RWPE1 (cell line): Measurements from ENCODE around the gene PANK3.
"Not testable (repeated sequence)": the region's sequence is repeated elsewhere in the genome, so short reads cannot be mapped to it uniquely, and the experiment has no call there.

Source experiments
- CTCF ChIA-PET: fragments of 350-600 bp; sonication (Branson Sonifier 250); formaldehyde crosslinking; extraction: SDS; loops from one replicate; lab custom pipeline; 2021; lab: Yijun Ruan, JAX
- POLR2A ChIA-PET: fragments of 400-600 bp; formaldehyde crosslinking; extraction: SDS; loops from one replicate; lab custom pipeline; 2020; ENCODE audit warnings: antibody characterized with exemption; ENCODE audit not compliant: low non-redundant PET; lab: Yijun Ruan, JAX
- DNase-seq: peaks from one replicate; pipeline ENCODE4 v3.0.0; 2012; ENCODE audit warnings: low spot score
- H3K27ac ChIP-seq: fragments of 450-650 bp; 2 replicates; pipeline ENCODE4 v1.5.1; 2017
- TF ChIP-seq, protein P1 (sequence below): fragments of 450-650 bp; conservative IDR thresholded peaks from 2 replicates; pipeline ENCODE4 v1.5.1; 2017; ENCODE audit warnings: low read depth, mild to moderate bottlenecking

PANK3 gene

DNA sequence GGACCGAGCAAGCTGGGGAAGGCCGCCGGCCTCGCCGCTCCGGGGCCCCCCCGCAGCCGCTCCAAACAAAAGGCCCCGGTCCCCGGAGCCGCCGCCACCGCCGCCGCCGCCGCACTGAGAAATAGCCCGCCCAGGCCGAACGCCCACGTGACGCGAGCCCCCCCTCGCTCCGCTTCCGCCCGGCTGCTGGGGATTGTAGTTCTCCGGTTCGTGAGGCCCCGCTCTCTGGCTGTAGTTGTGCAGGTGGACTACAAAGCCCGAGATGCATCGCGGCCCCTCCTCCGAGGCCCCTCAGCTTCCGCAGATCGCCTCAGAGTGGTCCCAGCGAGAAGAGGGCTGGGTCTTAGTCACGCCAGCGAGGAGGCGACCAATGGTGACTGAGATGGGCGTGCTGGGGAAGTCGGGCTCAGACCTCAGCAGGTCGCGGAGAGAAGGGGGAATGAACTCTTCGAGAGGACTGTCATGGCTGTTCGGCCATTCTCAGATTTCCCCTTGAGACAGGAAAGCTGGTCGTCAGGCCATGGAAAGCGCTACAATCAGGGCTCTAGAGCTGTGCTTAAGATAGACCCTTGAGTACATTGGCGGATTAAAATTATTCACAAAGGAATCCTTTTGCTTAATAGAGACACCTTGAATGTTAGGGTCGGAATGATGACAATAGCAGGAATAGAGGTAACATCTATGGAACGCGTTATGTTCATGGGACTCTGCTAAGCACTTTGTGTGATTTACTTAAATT is 489 bp upstream of the PANK3 start:
- TF ChIP-seq, protein P1, sequence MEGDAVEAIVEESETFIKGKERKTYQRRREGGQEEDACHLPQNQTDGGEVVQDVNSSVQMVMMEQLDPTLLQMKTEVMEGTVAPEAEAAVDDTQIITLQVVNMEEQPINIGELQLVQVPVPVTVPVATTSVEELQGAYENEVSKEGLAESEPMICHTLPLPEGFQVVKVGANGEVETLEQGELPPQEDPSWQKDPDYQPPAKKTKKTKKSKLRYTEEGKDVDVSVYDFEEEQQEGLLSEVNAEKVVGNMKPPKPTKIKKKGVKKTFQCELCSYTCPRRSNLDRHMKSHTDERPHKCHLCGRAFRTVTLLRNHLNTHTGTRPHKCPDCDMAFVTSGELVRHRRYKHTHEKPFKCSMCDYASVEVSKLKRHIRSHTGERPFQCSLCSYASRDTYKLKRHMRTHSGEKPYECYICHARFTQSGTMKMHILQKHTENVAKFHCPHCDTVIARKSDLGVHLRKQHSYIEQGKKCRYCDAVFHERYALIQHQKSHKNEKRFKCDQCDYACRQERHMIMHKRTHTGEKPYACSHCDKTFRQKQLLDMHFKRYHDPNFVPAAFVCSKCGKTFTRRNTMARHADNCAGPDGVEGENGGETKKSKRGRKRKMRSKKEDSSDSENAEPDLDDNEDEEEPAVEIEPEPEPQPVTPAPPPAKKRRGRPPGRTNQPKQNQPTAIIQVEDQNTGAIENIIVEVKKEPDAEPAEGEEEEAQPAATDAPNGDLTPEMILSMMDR, result no peak
- ChIA-PET POLR2A (interaction anchor here (0.5 to 1.0 kb wide), 6 partner anchors 18 to 1188 kb away, joined by 3 to 5 read pairs (median 4); no protein-coding TSS in a partner anchor), CTCF (interaction anchor here (1.1 kb wide), 1 partner anchor 94 kb away, joined by 4 read pairs; the partner anchor contains the start of gene RARS1)
- DNase-seq, result peak; percentile 100
- H3K27ac ChIP-seq, result peak overlapping the region; percentile 97

DNA sequence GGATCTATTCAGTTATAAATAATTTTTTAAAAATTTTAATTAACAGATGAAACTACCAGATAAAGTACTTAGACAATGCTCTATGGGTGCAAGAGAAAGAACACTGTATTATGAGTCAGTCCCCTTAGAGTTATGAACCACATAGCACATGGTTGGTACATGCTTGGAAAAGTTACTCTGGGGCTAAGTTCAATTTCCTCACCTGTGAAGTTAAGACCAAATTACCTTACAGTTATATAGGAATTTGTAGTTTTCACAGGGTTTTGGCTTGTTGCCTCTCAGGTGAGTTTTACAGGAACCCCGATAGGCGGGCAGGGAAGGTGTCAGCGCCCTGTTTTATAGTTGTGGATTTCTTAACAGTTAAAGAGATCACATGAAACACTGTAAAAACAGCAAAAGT is 1.2 kb downstream of the PANK3 start:
- POLR2A ChIA-PET, result no interaction called here
- no peak overlapping the region for H3K27ac ChIP-seq
- CTCF ChIA-PET, result no interaction called here
- DNase-seq, result peak; percentile 62
- TF ChIP-seq, protein P1, result no peak

DNA sequence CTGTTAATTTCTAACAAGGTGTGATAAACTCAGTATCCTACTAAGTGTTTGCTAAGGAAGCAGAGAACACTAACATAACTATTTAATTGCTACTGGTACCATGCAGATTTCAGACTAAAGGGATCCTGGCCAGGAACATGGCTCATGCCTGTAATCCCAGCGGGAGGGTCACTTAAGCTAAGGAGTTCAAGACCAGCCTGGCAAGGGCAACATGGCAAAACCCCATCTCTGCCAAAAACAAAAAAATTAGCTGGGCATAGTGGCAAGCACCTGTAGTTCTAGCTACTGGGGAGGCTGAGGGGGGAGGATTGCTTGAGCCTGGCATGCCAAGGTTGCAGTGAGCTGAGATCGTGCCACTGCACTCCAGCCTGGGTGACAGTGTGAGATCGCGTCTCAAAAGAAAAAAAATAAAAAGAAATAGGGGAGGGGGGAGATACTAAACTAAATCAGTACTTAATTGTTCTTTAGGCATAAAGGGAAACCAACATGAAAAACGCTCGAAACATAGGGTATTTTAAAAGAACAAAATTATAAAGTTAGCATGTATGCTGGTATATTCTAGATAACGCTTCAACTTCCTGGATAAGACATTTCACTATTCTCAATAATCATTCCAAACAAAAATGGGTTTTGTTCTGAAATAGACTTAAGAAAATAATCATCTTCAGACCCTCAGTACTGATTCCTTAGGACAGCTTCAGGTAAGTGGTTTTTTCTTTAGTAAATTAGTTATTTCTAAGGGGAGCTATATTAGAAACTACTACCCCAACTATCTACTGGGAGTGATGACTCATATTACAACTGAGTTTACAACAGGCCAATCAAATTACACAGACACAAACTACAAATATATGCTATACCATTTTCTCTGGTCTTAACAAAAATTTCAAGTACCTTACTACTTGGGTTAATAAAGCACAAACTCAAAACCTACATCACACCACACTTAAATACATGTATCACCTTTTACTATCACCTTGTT is 3.5 kb downstream of the PANK3 start:
- TF ChIP-seq, protein P1, result no peak
- ChIA-PET CTCF (interaction anchor here (0.6 kb wide), 2 partner anchors 105 to 1127 kb away, joined by 3 read pairs; no protein-coding TSS in a partner anchor), POLR2A (interaction anchor here (0.6 kb wide), 1 partner anchor 1008 kb away, joined by 5 read pairs; the partner anchor contains the start of gene SPDL1)
- peak overlapping the region; percentile 46; the same call in 1 of the 2 replicates for H3K27ac ChIP-seq
- no peak for DNase-seq

DNA sequence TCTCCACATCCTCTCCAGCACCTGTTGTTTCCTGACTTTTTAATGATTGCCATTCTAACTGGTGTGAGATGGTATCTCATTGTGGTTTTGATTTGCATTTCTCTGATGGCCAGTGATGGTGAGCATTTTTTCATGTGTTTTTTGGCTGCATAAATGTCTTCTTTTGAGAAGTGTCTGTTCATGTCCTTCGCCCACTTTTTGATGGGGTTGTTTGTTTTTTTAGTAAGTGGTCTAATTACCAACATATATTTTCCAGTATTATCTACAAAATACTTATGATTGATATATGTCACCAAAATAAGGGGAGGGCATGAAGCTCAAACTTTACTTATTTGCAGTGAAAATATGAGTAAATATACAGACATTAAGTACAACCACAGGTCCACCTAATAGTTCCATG is 5.0 kb downstream of the PANK3 start:
- ChIA-PET POLR2A (interaction anchor here (0.7 kb wide), 1 partner anchor 48 kb away, joined by 3 read pairs; no protein-coding TSS in a partner anchor), CTCF (interaction anchor here (0.6 to 0.7 kb wide), 2 partner anchors 240 to 284 kb away, joined by 3 read pairs; no protein-coding TSS in a partner anchor)
- not testable (repeated sequence) for H3K27ac ChIP-seq, DNase-seq

DNA sequence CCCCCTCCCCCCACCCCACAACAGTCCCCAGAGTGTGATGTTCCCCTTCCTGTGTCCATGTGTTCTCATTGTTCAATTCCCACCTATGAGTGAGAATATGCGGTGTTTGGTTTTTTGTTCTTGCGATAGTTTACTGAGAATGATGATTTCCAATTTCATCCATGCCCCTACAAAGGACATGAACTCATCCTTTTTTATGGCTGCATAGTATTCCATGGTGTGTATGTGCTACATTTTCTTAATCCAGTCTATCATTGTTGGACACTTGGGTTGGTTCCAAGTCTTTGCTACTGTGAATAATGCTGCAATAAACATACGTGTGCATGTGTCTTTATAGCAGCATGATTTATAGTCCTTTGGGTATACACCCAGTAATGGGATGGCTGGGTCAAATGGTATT is 5.5 kb downstream of the PANK3 start:
- DNase-seq, H3K27ac ChIP-seq, POLR2A ChIA-PET, CTCF ChIA-PET: not testable (repeated sequence)

DNA sequence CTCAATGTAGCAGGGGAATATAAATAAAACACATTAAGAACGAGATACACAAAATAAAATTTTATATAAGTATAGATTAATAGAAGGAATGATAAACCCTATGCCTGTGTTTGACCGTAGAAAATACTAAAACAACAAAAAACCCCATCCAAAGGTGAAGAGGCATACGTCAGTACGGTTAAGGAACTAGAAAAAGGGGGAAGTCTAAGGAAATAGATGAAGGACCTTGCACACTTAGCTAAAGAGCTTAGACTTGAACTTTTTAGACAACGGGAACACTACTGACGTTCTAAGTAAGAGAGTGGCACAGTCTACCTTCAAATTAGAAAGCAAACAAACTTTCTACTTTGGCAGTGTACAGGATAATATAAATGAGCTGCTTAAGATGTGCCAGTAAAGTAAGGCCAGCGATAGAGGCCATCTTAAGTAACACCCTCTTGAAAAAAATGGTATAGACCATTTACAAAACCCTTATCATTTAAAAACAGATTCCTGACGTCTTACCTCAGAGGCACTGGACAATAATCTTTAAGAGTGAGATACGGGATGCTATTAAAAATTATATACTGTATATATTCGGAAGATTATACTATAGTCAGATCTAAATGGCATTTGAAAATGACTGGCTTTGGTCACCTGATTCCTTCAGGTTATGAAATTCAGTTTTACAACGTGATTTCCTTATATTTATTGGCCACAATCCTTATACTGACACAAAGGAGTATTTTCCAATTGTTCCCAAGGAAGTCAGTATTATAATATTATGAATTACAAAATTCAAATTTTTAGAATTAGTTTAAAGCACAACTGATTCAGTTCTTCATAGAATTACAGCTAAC is 8.5 kb downstream of the PANK3 start:
- DNase-seq, result no peak
- ChIA-PET POLR2A (no interaction called here), CTCF (no interaction called here)
- TF ChIP-seq, protein P1, result no peak
- H3K27ac ChIP-seq, result no peak overlapping the region
